Measurements from ENCODE around the gene ATG2A. TPM values are rescaled to one million over a fixed set of nuclear protein-coding genes. Genes with fewer than 3 reads are reported as not detected.

The ATG2A gene
- total RNA-seq, 1 donor: 25.7 TPM

GRCh38 chr11:64920124-64920523 is 3.1 kb upstream of the ATG2A start:
- Histone ChIP-seq H2AFZ (ENCODE audit: low read length) (no peak overlapping the region), H3K4me1 (ENCODE audit: insufficient read depth, low read length) (peaks cover 30% of the 10 kb centered on the region), H3K27ac (ENCODE audit: low read depth, low read length) (no peak overlapping the region), H3K27me3 (ENCODE audit: insufficient read depth, low read length) (no peaks in the 10 kb centered on the region), H3K9me3 (ENCODE audit: low read depth, low read length) (no peaks in the 10 kb centered on the region), H3K36me3 (ENCODE audit: insufficient read depth, low read length) (no peaks in the 10 kb centered on the region), H3K4me3 (ENCODE audit: insufficient read depth, low read length) (no peak overlapping the region), H4K20me1 (ENCODE audit: insufficient read depth, low read length) (no peaks in the 10 kb centered on the region), H3K4me2 (ENCODE audit: insufficient read depth, low read length) (no peak overlapping the region), H3K79me2 (ENCODE audit: insufficient read depth, low read length) (peaks cover 24% of the 10 kb centered on the region)
- TF ChIP-seq, protein P1, sequence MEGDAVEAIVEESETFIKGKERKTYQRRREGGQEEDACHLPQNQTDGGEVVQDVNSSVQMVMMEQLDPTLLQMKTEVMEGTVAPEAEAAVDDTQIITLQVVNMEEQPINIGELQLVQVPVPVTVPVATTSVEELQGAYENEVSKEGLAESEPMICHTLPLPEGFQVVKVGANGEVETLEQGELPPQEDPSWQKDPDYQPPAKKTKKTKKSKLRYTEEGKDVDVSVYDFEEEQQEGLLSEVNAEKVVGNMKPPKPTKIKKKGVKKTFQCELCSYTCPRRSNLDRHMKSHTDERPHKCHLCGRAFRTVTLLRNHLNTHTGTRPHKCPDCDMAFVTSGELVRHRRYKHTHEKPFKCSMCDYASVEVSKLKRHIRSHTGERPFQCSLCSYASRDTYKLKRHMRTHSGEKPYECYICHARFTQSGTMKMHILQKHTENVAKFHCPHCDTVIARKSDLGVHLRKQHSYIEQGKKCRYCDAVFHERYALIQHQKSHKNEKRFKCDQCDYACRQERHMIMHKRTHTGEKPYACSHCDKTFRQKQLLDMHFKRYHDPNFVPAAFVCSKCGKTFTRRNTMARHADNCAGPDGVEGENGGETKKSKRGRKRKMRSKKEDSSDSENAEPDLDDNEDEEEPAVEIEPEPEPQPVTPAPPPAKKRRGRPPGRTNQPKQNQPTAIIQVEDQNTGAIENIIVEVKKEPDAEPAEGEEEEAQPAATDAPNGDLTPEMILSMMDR (IDR thresholded peaks at IDR 0.05; ENCODE audit: extremely low read depth, low read depth, low read length): no peak
- DNase-seq (ENCODE audit: insufficient read length, low spot score, missing footprints): no peak

- Histone ChIP-seq H3K36me3 (ENCODE audit: insufficient read depth, low read length) (no peaks in the 10 kb centered on the region), H3K4me2 (ENCODE audit: insufficient read depth, low read length) (no peak overlapping the region), H4K20me1 (ENCODE audit: insufficient read depth, low read length) (no peaks in the 10 kb centered on the region), H3K79me2 (ENCODE audit: insufficient read depth, low read length) (peaks cover 23% of the 10 kb centered on the region), H3K27me3 (ENCODE audit: insufficient read depth, low read length) (no peaks in the 10 kb centered on the region), H3K4me3 (ENCODE audit: insufficient read depth, low read length) (no peak overlapping the region), H3K9me3 (ENCODE audit: low read depth, low read length) (no peaks in the 10 kb centered on the region), H3K27ac (ENCODE audit: low read depth, low read length) (no peak overlapping the region), H2AFZ (ENCODE audit: low read length) (no peak overlapping the region), H3K4me1 (ENCODE audit: insufficient read depth, low read length) (peaks cover 30% of the 10 kb centered on the region)
- TF ChIP-seq, protein P1 (IDR thresholded peaks at IDR 0.05; ENCODE audit: extremely low read depth, low read depth, low read length): no peak
- no peak for DNase-seq (ENCODE audit: insufficient read length, low spot score, missing footprints)
Observed at GRCh38 chr11:64919627-64920026, 2.6 kb upstream of the ATG2A start.

DNA sequence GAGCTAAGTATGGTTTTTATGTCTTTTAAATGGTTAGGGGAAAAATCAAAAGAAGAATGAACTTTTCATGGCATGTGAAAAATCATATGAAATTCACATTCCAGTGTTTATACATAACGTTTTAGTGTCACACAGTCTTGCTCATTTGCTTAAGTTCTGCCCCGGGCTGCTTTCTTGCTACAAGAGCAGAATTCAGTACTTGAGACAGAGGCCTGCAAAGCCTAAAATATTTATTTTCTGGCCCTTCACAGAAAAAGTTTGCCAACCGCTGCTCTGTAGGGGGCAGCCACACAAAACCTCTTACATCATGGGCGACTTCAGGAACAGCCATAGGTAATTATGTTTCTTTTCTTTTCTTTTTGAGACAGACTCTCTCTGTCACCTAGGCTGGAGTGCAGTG is 1.0 kb upstream of the ATG2A start:
- Histone ChIP-seq H3K79me2 (ENCODE audit: insufficient read depth, low read length) (peaks cover 22% of the 10 kb centered on the region), H3K9me3 (ENCODE audit: low read depth, low read length) (no peaks in the 10 kb centered on the region), H3K36me3 (ENCODE audit: insufficient read depth, low read length) (no peaks in the 10 kb centered on the region), H4K20me1 (ENCODE audit: insufficient read depth, low read length) (no peaks in the 10 kb centered on the region), H2AFZ (ENCODE audit: low read length) (peak overlapping the region; percentile 81), H3K4me3 (ENCODE audit: insufficient read depth, low read length) (peak overlapping the region; percentile 75), H3K27me3 (ENCODE audit: insufficient read depth, low read length) (no peaks in the 10 kb centered on the region), H3K27ac (ENCODE audit: low read depth, low read length) (peak overlapping the region; percentile 70), H3K4me2 (ENCODE audit: insufficient read depth, low read length) (peak overlapping the region; percentile 94), H3K4me1 (ENCODE audit: insufficient read depth, low read length) (peaks cover 21% of the 10 kb centered on the region)
- peak; percentile 85 for DNase-seq (ENCODE audit: insufficient read length, low spot score, missing footprints)
- TF ChIP-seq, protein P1 (IDR thresholded peaks at IDR 0.05; ENCODE audit: extremely low read depth, low read depth, low read length): peak; percentile 30

GRCh38 chr11:64917663-64917995 is 620 bp upstream of the ATG2A start:
- Histone ChIP-seq H3K4me3 (ENCODE audit: insufficient read depth, low read length) (peak overlapping the region; percentile 75), H4K20me1 (ENCODE audit: insufficient read depth, low read length) (no peaks in the 10 kb centered on the region), H3K4me2 (ENCODE audit: insufficient read depth, low read length) (peak overlapping the region; percentile 94), H3K27ac (ENCODE audit: low read depth, low read length) (peak overlapping the region; percentile 70), H3K9me3 (ENCODE audit: low read depth, low read length) (no peaks in the 10 kb centered on the region), H2AFZ (ENCODE audit: low read length) (peak overlapping the region; percentile 81), H3K79me2 (ENCODE audit: insufficient read depth, low read length) (peaks cover 22% of the 10 kb centered on the region), H3K27me3 (ENCODE audit: insufficient read depth, low read length) (no peaks in the 10 kb centered on the region), H3K36me3 (ENCODE audit: insufficient read depth, low read length) (no peaks in the 10 kb centered on the region), H3K4me1 (ENCODE audit: insufficient read depth, low read length) (peaks cover 21% of the 10 kb centered on the region)
- peak; percentile 77 for DNase-seq (ENCODE audit: insufficient read length, low spot score, missing footprints)
- TF ChIP-seq, protein P1 (IDR thresholded peaks at IDR 0.05; ENCODE audit: extremely low read depth, low read depth, low read length): no peak
